GM12892 (cell line): ENCODE data around the gene CTDSPL2. TPM values are rescaled to one million over a fixed set of nuclear protein-coding genes. Genes with fewer than 3 reads are reported as not detected.

Experiments
- DNase-seq: peaks from one replicate; pipeline ENCODE4 v3.0.0; 2011; ENCODE audit not compliant: insufficient read length
- FAIRE-seq: peaks from 2 replicates; lab custom pipeline; 2011; peaks lifted over from hg19 to GRCh38; lab: Jason Lieb, UNC
- POLR2A ChIP-seq: IDR thresholded peaks from 2 replicates; pipeline ENCODE4 v1.6.1; 2011; ENCODE audit warnings: low read depth, low read length, control low read depth
- POLR2AphosphoS5 ChIP-seq: IDR thresholded peaks from 2 replicates; pipeline ENCODE4 v1.6.1; 2011; ENCODE audit warnings: low read depth, low read length, control low read depth
- TAF1 ChIP-seq: IDR thresholded peaks from 2 replicates; pipeline ENCODE4 v1.6.1; 2011; ENCODE audit warnings: low read depth, mild to moderate bottlenecking, control low read depth, low read length, borderline replicate concordance
- polyA plus RNA-seq: library from polyadenylated mRNA; unstranded; fragments of >200 nt; gene quantifications from one replicate; pipeline ENCODE4 v1.2.1, GENCODE V29; 2012; ENCODE audit warnings: missing spikeins, inconsistent platforms; ENCODE audit not compliant: missing spikeins

Gene CTDSPL2
- 45.3 TPM for polyA plus RNA-seq

- peak; percentile 98 for FAIRE-seq
- TF ChIP-seq POLR2A (peak; percentile 87), POLR2AphosphoS5 (peak; percentile 85), TAF1 (peak; percentile 91)
- DNase-seq: peak; percentile 80
Observed at GRCh38 chr15:44426975-44427755, at the start of gene CTDSPL2. Gene CTDSPL2 (plus strand): TSS chr15:44427629. CDS start chr15:44459015, 31,386 bp downstream.

GRCh38 chr15:44381236-44381635 is 46.2 kb upstream of the CTDSPL2 start:
- no peak for DNase-seq
- TF ChIP-seq POLR2A: no peak
- TF ChIP-seq POLR2AphosphoS5: no peak
- no peak for TF ChIP-seq TAF1
- no peak for FAIRE-seq

- TF ChIP-seq POLR2AphosphoS5: no peak
- no peak for TF ChIP-seq POLR2A
- no peak for TF ChIP-seq TAF1
- no peak for FAIRE-seq
- no peak for DNase-seq
Observed at GRCh38 chr15:44385344-44385942, 42.0 kb upstream of the CTDSPL2 start.

DNA sequence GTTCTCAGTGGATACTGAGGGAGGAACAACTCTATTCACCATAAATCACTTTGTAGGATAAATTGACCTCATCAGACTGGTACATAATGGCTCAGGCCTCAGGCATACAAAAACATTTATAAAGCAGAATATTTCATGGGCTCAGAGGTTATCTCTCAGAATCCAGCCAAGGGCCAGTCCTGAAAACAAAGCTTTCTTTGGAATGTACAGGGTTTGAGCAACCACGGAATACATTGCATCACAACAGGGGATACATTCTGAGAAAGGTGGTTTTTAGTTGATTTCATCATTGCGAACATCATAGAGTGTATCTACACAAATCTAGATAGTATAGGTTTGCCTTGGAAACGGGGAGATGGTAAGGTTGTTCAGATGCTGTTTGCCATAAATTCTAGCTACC is 33.4 kb upstream of the CTDSPL2 start:
- TF ChIP-seq POLR2AphosphoS5 (no peak), TAF1 (no peak), POLR2A (no peak)
- DNase-seq (no peak), FAIRE-seq (no peak)

DNA sequence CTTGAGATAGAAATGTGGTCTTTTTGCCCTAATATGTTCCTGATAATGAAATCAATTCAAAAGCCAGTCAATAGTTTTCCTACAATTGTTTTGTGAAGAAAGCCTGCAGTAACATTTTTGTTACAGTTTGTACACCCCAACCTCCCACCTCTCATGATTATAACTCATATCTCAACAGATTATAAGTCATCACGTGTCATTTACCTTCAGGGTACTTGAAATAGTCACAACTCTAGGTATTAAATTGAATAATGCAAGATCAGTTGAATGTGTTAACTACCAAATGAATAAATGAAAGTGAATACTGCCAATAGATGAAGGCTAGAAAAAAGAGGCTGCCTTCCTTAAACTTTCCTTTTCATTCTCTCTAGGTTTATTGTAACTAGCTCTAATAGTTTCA is 32.9 kb upstream of the CTDSPL2 start:
- TF ChIP-seq POLR2AphosphoS5: no peak
- no peak for TF ChIP-seq POLR2A
- no peak for TF ChIP-seq TAF1
- FAIRE-seq (no peak), DNase-seq (no peak)

GRCh38 chr15:44397869-44398268 is 29.6 kb upstream of the CTDSPL2 start:
- no peak for DNase-seq
- no peak for FAIRE-seq
- TF ChIP-seq POLR2A: no peak
- no peak for TF ChIP-seq POLR2AphosphoS5
- no peak for TF ChIP-seq TAF1

GRCh38 chr15:44414001-44414400 is 13.4 kb upstream of the CTDSPL2 start:
- DNase-seq (no peak), FAIRE-seq (no peak)
- TF ChIP-seq POLR2AphosphoS5: no peak
- TF ChIP-seq POLR2A: no peak
- no peak for TF ChIP-seq TAF1

DNA sequence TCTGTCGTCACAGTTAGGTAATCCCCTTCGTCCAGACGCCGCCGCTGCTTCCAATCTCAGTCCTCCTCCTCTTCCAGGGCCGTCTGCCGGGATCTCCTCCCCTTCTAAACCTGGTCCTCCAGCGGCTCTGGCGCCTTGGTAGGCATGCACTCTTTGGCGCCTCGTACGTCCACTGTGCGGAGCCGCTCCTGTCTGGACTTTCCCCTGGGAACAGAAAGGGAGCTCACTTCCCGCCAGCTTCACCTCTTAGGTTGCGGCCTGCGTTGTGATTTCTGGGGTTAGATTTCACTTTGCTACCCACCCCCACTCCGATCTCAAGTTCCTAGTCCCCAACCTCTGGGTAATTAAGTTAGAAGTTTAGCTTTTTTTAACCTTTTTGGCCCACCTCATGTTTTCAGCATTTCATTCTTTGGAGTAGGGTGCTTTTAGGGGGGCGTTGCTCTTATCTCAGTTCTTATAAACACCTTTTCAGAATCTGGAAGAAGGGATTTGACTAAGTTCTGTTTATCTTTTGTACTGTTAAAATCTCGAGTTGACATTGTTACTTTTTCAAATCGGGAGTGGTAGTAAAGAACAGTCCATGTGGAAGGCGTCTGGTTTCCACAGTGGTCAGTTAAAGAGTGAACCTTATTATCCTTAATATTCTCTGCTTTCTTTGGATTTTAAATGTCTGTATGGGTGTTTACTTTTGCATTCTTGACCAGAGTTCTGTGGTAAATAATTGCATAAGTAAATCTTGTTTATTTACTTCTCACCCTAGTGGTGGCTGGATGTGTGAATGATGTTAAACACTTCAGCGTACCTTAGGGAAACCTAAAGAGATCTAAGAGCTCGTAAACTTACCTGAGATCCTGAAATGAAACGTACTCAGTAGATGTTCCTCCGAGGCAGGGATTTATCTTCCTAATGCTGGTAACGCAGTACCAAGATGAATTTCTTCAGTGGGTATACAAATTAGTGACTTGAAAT is 611 bp downstream of the CTDSPL2 start:
- DNase-seq: no peak
- no peak for TF ChIP-seq POLR2AphosphoS5
- TF ChIP-seq TAF1: no peak
- no peak for TF ChIP-seq POLR2A
- peak; percentile 69 for FAIRE-seq

DNA sequence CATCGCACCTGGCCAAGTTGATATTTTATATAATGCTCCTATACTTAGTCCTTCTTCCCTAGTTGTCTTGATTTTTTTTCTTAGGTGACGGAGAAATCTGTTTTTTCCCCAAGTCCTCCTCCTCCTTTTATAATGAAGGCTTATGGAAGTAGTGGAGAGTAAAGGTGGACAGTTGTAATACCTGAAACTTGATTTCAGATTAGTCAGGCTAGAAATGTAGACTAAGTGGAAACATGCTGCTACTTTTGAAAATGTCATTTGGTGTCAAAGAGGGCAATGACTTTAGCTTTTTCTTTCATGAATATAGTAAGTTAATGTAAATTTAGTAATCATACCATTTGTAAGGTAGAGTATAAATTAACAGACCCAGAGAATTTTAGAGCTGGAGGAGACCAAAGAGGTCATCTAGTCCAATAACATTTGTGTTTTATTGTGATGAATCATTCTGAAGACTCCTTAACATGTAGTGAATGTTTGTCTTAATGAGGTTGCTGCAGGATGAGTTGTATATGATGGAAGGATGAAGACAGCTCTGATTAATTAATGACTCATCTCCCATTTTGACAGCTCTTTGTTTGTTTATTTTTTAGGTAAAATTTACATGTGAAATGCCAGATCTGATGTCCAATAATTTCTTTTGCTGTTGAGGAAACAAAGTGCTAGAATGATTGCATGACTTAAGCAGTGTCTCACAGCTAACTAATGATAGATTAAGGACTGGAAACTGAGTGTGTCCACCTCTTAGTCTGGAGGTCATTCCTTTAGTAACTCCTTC is 8.7 kb downstream of the CTDSPL2 start:
- no peak for FAIRE-seq
- TF ChIP-seq POLR2A (no peak), TAF1 (no peak)
- no peak for DNase-seq

DNA sequence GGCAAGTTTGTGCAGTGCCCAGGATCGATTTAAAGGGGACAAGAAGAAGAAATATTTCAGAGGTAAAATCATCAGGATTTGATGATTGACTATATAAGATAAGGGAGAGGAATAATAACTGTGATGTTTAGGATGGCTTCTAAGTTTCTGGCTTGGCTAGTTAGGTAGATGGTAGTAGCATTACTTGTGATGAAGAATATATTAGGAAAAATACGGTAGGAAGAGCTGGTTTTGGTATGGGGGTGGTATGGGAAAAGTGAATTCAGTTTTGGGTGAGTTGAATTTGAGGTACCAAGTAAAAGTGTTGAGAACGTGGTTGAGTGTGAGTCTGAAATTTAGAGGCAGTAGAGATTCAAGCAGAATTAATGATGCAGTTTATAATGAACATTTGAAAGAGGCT is 11.0 kb downstream of the CTDSPL2 start:
- DNase-seq (no peak), FAIRE-seq (no peak)
- TF ChIP-seq POLR2AphosphoS5 (no peak), POLR2A (no peak), TAF1 (no peak)

DNA sequence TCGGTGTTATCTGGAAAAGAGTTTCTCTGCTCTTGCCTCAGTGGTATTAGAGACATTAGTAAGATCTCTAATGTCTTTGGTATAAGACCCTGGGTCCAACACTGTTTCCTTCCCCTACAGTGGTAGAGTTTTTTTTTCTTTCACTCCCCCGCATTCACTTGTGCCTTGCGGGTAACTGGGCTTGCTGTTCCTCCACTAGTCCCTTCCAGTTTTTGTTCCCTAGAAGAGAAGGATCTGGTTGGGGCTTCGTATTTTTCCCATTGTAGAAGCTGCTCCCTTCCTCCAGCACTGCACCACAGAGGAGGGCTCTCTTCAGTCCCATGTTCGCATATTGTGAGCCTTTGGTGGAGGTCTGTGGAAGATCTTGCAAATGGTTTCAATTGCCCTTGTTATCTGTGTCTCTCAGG is 13.7 kb downstream of the CTDSPL2 start:
- TF ChIP-seq POLR2A: no peak
- no peak for DNase-seq
- no peak for FAIRE-seq

- no peak for DNase-seq
- TF ChIP-seq POLR2A (no peak), POLR2AphosphoS5 (no peak), TAF1 (no peak)
- no peak for FAIRE-seq
Observed at GRCh38 chr15:44443515-44443914, 16.1 kb downstream of the CTDSPL2 start.
